ENCODE data around the gene C6orf15.

The C6orf15 gene

GRCh38 chr6:31090973-31091364, 21.4 kb downstream of the C6orf15 start:
- Mint-ChIP-seq H3K9me3 (no peaks in the 10 kb centered on the region), H3K4me1 (peaks cover 27% of the 10 kb centered on the region), H3K36me3 (ENCODE audit: insufficient read depth) (peaks cover 4% of the 10 kb centered on the region), H3K27me3 (peaks cover 13% of the 10 kb centered on the region), H3K27ac (ENCODE audit: low read depth) (no peak overlapping the region), H3K4me3 (no peak overlapping the region)
- DNase-seq (ENCODE audit: low spot score in 2 of 2) = no peak
- no peak for ATAC-seq (replicated peaks; ENCODE audit: extremely low read depth, poor library complexity, severe bottlenecking)

GRCh38 chr6:31090275-31090972, 22.0 kb downstream of the C6orf15 start:
- Mint-ChIP-seq H3K4me1 (peaks cover 23% of the 10 kb centered on the region), H3K4me3 (no peak overlapping the region), H3K36me3 (ENCODE audit: insufficient read depth) (peaks cover 4% of the 10 kb centered on the region), H3K9me3 (no peaks in the 10 kb centered on the region), H3K27me3 (peaks cover 18% of the 10 kb centered on the region), H3K27ac (ENCODE audit: low read depth) (no peak overlapping the region)
- DNase-seq (ENCODE audit: low spot score in 2 of 2) (no peak), ATAC-seq (replicated peaks; ENCODE audit: extremely low read depth, poor library complexity, severe bottlenecking) (no peak)

GRCh38 chr6:31087494-31088089, 24.8 kb downstream of the C6orf15 start:
- Mint-ChIP-seq H3K9me3 (no peaks in the 10 kb centered on the region), H3K4me1 (peaks cover 8% of the 10 kb centered on the region), H3K27me3 (peaks cover 30% of the 10 kb centered on the region), H3K4me3 (no peak overlapping the region), H3K27ac (ENCODE audit: low read depth) (peak overlapping the region; percentile 87), H3K36me3 (ENCODE audit: insufficient read depth) (peaks cover 2% of the 10 kb centered on the region)
- peak; percentile 100 for ATAC-seq (replicated peaks; ENCODE audit: extremely low read depth, poor library complexity, severe bottlenecking)
- DNase-seq (ENCODE audit: low spot score in 2 of 2) = peak; percentile 84 to 85

- no peak overlapping the region for H3K4me3 Mint-ChIP-seq
- peaks cover 8% of the 10 kb centered on the region for H3K4me1 Mint-ChIP-seq
- DNase-seq (ENCODE audit: low spot score in 2 of 2) (no peak), ATAC-seq (replicated peaks; ENCODE audit: extremely low read depth, poor library complexity, severe bottlenecking) (no peak)
- H3K27me3 Mint-ChIP-seq = peaks cover 30% of the 10 kb centered on the region
- H3K27ac Mint-ChIP-seq (ENCODE audit: low read depth) = no peak overlapping the region
- peaks cover 2% of the 10 kb centered on the region for H3K36me3 Mint-ChIP-seq (ENCODE audit: insufficient read depth)
- H3K9me3 Mint-ChIP-seq = no peaks in the 10 kb centered on the region
Observed at GRCh38 chr6:31086788-31087440, 25.5 kb downstream of the C6orf15 start.

GRCh38 chr6:31083742-31084354, 28.5 kb downstream of the C6orf15 start:
- no peak for ATAC-seq (replicated peaks; ENCODE audit: extremely low read depth, poor library complexity, severe bottlenecking)
- Mint-ChIP-seq H3K4me1 (peaks cover 17% of the 10 kb centered on the region), H3K27me3 (peaks cover 30% of the 10 kb centered on the region), H3K27ac (ENCODE audit: low read depth) (no peak overlapping the region), H3K4me3 (no peak overlapping the region), H3K9me3 (no peaks in the 10 kb centered on the region), H3K36me3 (ENCODE audit: insufficient read depth) (no peaks in the 10 kb centered on the region)
- DNase-seq (ENCODE audit: low spot score in 2 of 2) = no peak

- Mint-ChIP-seq H3K27me3 (peaks cover 18% of the 10 kb centered on the region), H3K27ac (ENCODE audit: low read depth) (no peak overlapping the region), H3K9me3 (no peaks in the 10 kb centered on the region), H3K4me1 (peaks cover 9% of the 10 kb centered on the region), H3K36me3 (ENCODE audit: insufficient read depth) (no peaks in the 10 kb centered on the region), H3K4me3 (no peak overlapping the region)
- ATAC-seq (replicated peaks; ENCODE audit: extremely low read depth, poor library complexity, severe bottlenecking) (no peak), DNase-seq (ENCODE audit: low spot score in 2 of 2) (no peak)
Observed at GRCh38 chr6:31081872-31082271, 30.5 kb downstream of the C6orf15 start.

- peak; percentile 38 to 56 for DNase-seq (ENCODE audit: low spot score in 2 of 2)
- H3K4me1 Mint-ChIP-seq = peaks cover 9% of the 10 kb centered on the region
- peak; percentile 67 for ATAC-seq (replicated peaks; ENCODE audit: extremely low read depth, poor library complexity, severe bottlenecking)
- H3K9me3 Mint-ChIP-seq = no peaks in the 10 kb centered on the region
- no peaks in the 10 kb centered on the region for H3K36me3 Mint-ChIP-seq (ENCODE audit: insufficient read depth)
- H3K27me3 Mint-ChIP-seq = peaks cover 5% of the 10 kb centered on the region
- no peak overlapping the region for H3K27ac Mint-ChIP-seq (ENCODE audit: low read depth)
- peak overlapping the region; percentile 48 for H3K4me3 Mint-ChIP-seq
Observed at GRCh38 chr6:31079656-31080261, 32.6 kb downstream of the C6orf15 start.

- peaks cover 9% of the 10 kb centered on the region for H3K4me1 Mint-ChIP-seq
- ATAC-seq (replicated peaks; ENCODE audit: extremely low read depth, poor library complexity, severe bottlenecking) = no peak
- H3K9me3 Mint-ChIP-seq = no peaks in the 10 kb centered on the region
- H3K27me3 Mint-ChIP-seq = no peaks in the 10 kb centered on the region
- no peak for DNase-seq (ENCODE audit: low spot score in 2 of 2)
- H3K36me3 Mint-ChIP-seq (ENCODE audit: insufficient read depth) = no peaks in the 10 kb centered on the region
- no peak overlapping the region for H3K27ac Mint-ChIP-seq (ENCODE audit: low read depth)
- no peak overlapping the region for H3K4me3 Mint-ChIP-seq
Observed at GRCh38 chr6:31076611-31077010, 35.8 kb downstream of the C6orf15 start.

GRCh38 chr6:31075528-31075927, 36.8 kb downstream of the C6orf15 start:
- Mint-ChIP-seq H3K27me3 (no peaks in the 10 kb centered on the region), H3K36me3 (ENCODE audit: insufficient read depth) (no peaks in the 10 kb centered on the region), H3K9me3 (no peaks in the 10 kb centered on the region), H3K4me1 (peaks cover 9% of the 10 kb centered on the region), H3K4me3 (no peak overlapping the region), H3K27ac (ENCODE audit: low read depth) (no peak overlapping the region)
- ATAC-seq (replicated peaks; ENCODE audit: extremely low read depth, poor library complexity, severe bottlenecking) (no peak), DNase-seq (ENCODE audit: low spot score in 2 of 2) (no peak)

- Mint-ChIP-seq H3K36me3 (ENCODE audit: insufficient read depth) (no peaks in the 10 kb centered on the region), H3K4me1 (peaks cover 2% of the 10 kb centered on the region), H3K27ac (ENCODE audit: low read depth) (no peak overlapping the region), H3K27me3 (no peaks in the 10 kb centered on the region), H3K4me3 (no peak overlapping the region), H3K9me3 (no peaks in the 10 kb centered on the region)
- no peak for DNase-seq (ENCODE audit: low spot score in 2 of 2)
- no peak for ATAC-seq (replicated peaks; ENCODE audit: extremely low read depth, poor library complexity, severe bottlenecking)
Observed at GRCh38 chr6:31074401-31074800, 38.0 kb downstream of the C6orf15 start.

GRCh38 chr6:31070711-31071197, 41.6 kb downstream of the C6orf15 start:
- Mint-ChIP-seq H3K4me1 (no peaks in the 10 kb centered on the region), H3K36me3 (ENCODE audit: insufficient read depth) (no peaks in the 10 kb centered on the region), H3K4me3 (no peak overlapping the region), H3K9me3 (no peaks in the 10 kb centered on the region), H3K27ac (ENCODE audit: low read depth) (no peak overlapping the region), H3K27me3 (no peaks in the 10 kb centered on the region)
- ATAC-seq (replicated peaks; ENCODE audit: extremely low read depth, poor library complexity, severe bottlenecking) (no peak), DNase-seq (ENCODE audit: low spot score in 2 of 2) (no peak)

- no peak overlapping the region for H3K27ac Mint-ChIP-seq (ENCODE audit: low read depth)
- H3K4me1 Mint-ChIP-seq = no peaks in the 10 kb centered on the region
- no peaks in the 10 kb centered on the region for H3K9me3 Mint-ChIP-seq
- no peak overlapping the region for H3K4me3 Mint-ChIP-seq
- ATAC-seq (replicated peaks; ENCODE audit: extremely low read depth, poor library complexity, severe bottlenecking) = peak; percentile 86
- peaks cover 5% of the 10 kb centered on the region for H3K27me3 Mint-ChIP-seq
- no peaks in the 10 kb centered on the region for H3K36me3 Mint-ChIP-seq (ENCODE audit: insufficient read depth)
- DNase-seq (ENCODE audit: low spot score in 2 of 2) = peak; percentile 52 to 60
Observed at GRCh38 chr6:31068669-31069340, 43.6 kb downstream of the C6orf15 start.

All from central memory CD8-positive, alpha-beta T cell (primary cell).